K562 (cell line): ENCODE measurements around the gene SMIM3. TPM values are rescaled to one million over a fixed set of nuclear protein-coding genes. Genes with fewer than 3 reads are reported as not detected.

Experiments
- ARID2 ChIP-seq: fragments of 450-650 bp; IDR thresholded peaks from 2 replicates; pipeline ENCODE4 v1.6.1; 2017; ENCODE audit warnings: antibody characterized with exemption, mild to moderate bottlenecking
- EHMT2 ChIP-seq: fragments of 450-650 bp; IDR thresholded peaks from 2 replicates; pipeline ENCODE4 v1.6.1; 2018; ENCODE audit warnings: antibody characterized with exemption
- MAFG ChIP-seq: fragments of 450-650 bp; conservative IDR thresholded peaks from 2 replicates; pipeline ENCODE4 v1.6.1; 2016; ENCODE audit warnings: missing genetic modification characterization, missing compliant biosample characterization
- MAZ ChIP-seq, 2 experiments: fragments of 450-650 bp in 1 of 2; sonication (generic) in 1 of 2; formaldehyde crosslinking; IDR thresholded peaks in 1 of 2; conservative IDR thresholded peaks in 1 of 2; 2 replicates each; pipeline versions ENCODE4 v1.4.0 to v1.5.0; 2020; ENCODE audit warnings: mild to moderate bottlenecking in 1 of 2, missing genetic modification reagents in 1 of 2
- NEUROD1 ChIP-seq: fragments of 150-350 bp; IDR thresholded peaks from 2 replicates; pipeline ENCODE4 v1.6.1; 2014; ENCODE audit warnings: borderline replicate concordance, low read length, low read depth; ENCODE audit not compliant: partially characterized antibody
- POLR2AphosphoS5 ChIP-seq: IDR thresholded peaks from 2 replicates; pipeline ENCODE4 v1.6.1; 2011; ENCODE audit warnings: mild to moderate bottlenecking, low read depth, low read length, moderate library complexity; ENCODE audit not compliant: control insufficient read depth, insufficient read depth
- RAD21 ChIP-seq, 2 experiments: fragments of 250-450 bp in 1 of 2; fragments of 450-650 bp in 1 of 2; sonication (Bioruptor Pico) in 1 of 2; formaldehyde crosslinking in 1 of 2; IDR thresholded peaks in 1 of 2; conservative IDR thresholded peaks in 1 of 2; 2 replicates each; pipeline versions ENCODE4 v1.4.0 to v1.8.0; 2020 to 2022; ENCODE audit warnings: mild to moderate bottlenecking in 2 of 2, moderate library complexity in 1 of 2
- SAFB2 ChIP-seq: fragments of 200-400 bp; formaldehyde crosslinking; IDR thresholded peaks from 2 replicates; pipeline ENCODE4 v1.6.1; 2018; ENCODE audit warnings: borderline replicate concordance, low read length, low read depth, moderate library complexity; ENCODE audit not compliant: severe bottlenecking
- SPI1 ChIP-seq: IDR thresholded peaks from 2 replicates; pipeline ENCODE4 v1.6.1; 2011; ENCODE audit warnings: low read depth, low read length, control low read depth, borderline replicate concordance
- TEAD1 ChIP-seq, 2 experiments: fragments of 450-650 bp in 1 of 2; sonication (generic) in 1 of 2; formaldehyde crosslinking; IDR thresholded peaks; 2 replicates each; pipeline versions ENCODE4 v1.4.0 to v1.8.0; 2020 to 2022; ENCODE audit warnings: mild to moderate bottlenecking in 2 of 2, missing genetic modification reagents in 1 of 2
- ZNF133 ChIP-seq: fragments of 250-450 bp; sonication (Bioruptor Pico); IDR thresholded peaks from 2 replicates; pipeline ENCODE4 v1.4.0; 2020; ENCODE audit warnings: mild to moderate bottlenecking
- ZNF143 ChIP-seq: sonication (generic); formaldehyde crosslinking; IDR thresholded peaks from 2 replicates; pipeline ENCODE4 v1.9.0; 2022; ENCODE audit warnings: mild to moderate bottlenecking, missing genetic modification reagents
- ZNF174 ChIP-seq: fragments of 250-450 bp; sonication (Bioruptor Pico); IDR thresholded peaks from 2 replicates; pipeline ENCODE4 v1.4.0; 2020; ENCODE audit warnings: mild to moderate bottlenecking
- ZNF347 ChIP-seq: fragments of 450-650 bp; formaldehyde crosslinking; IDR thresholded peaks from 2 replicates; pipeline ENCODE4 v1.4.0; 2020; ENCODE audit warnings: low read depth, mild to moderate bottlenecking, moderate library complexity
- ZNF41 ChIP-seq: fragments of 250-450 bp; sonication (Bioruptor Pico); conservative IDR thresholded peaks from 2 replicates; pipeline ENCODE4 v1.4.0; 2020; ENCODE audit warnings: mild to moderate bottlenecking
- ZNF444 ChIP-seq: fragments of 250-450 bp; sonication (Bioruptor Pico); IDR thresholded peaks from 2 replicates; pipeline ENCODE4 v1.4.0; 2020; ENCODE audit warnings: mild to moderate bottlenecking, moderate library complexity
- polyA plus RNA-seq, 8 experiments: library from polyadenylated mRNA; depleted of rRNA in 4 of 8; stranded (reverse) in 5 of 8; unstranded in 3 of 8; fragments of >200 nt; fragmentation: Nextera tagmentation in 2 of 8; fragmentation: Illumina TruSeq in 1 of 8; extraction: Ambion mirVana in 2 of 8; extraction: Trizol in 1 of 8; gene quantifications; 2 replicates each; pipeline versions ENCODE4 v1.2.1 to v1.2.3, GENCODE V29; 2011 to 2014; ENCODE audit warnings: inconsistent platforms in 1 of 8, missing spikeins in 1 of 8
- total RNA-seq, 7 experiments: library from RNA; depleted of rRNA in 6 of 7; stranded (reverse); fragments of >200 nt in 6 of 7; fragmentation: Illumina TruSeq in 2 of 7; extraction: Trizol in 2 of 7; gene quantifications; 2 replicates each; pipeline versions ENCODE4 v1.2.1 to v1.2.3, GENCODE V29; 2011 to 2021; ENCODE audit warnings: low replicate concordance in 1 of 7
- TF ChIP-seq, protein P1 (sequence below), 2 experiments: fragments of 450-650 bp; formaldehyde crosslinking in 1 of 2; IDR thresholded peaks; 2 replicates each; pipeline versions ENCODE4 v1.4.0 to v1.6.1; 2014 to 2020; ENCODE audit warnings: mild to moderate bottlenecking in 2 of 2, borderline replicate concordance in 1 of 2, low read depth in 1 of 2
- TF ChIP-seq, protein P2 (sequence below): fragments of 450-650 bp; IDR thresholded peaks from 2 replicates; pipeline ENCODE4 v1.6.1; 2018; ENCODE audit warnings: mild to moderate bottlenecking, low read depth; ENCODE audit not compliant: partially characterized antibody

The SMIM3 gene
- total and polyA plus RNA-seq, 9 of the 15 experiments (the other 6 are each of a cell fraction or from before 2014, with no cell fraction given), result 4.1 to 27.7 (median 13.6) TPM

DNA sequence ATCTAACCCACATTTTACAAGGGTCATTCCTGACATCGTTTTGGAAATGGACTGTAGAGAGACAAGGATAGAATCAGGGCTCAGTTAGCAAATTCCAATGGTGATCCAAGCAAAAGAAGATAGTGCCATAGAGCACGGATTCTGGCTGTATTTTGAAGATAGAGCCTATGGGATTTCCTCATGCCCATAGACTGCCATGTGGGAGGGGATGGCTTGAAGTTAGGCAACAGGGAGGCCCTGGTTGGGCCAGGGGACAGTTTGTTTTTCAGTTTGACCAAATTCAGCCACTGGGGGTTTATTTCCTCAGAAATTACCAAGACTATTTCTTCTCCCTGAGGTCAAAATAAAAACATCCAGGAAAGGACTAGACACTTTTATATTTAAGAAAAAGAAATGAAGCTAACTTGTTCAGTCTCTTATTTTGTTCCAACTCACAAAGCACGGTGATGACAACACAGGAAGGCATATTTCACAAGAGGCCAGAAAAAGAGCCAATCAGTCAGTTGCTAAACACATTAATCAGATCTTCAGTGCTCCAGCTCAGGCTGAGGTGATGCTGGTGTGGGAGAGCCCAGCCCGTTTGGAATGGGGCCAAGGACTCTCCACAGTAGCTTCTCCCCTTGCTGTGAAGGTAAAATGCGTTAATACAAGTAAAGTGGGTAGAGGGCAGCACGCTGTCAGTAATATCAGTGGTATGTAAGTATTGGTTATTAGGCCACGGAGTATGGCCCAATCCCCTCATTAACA, 15.4 kb upstream of the SMIM3 start (continued):
- no peak for TF ChIP-seq ARID2
- no peak for TF ChIP-seq MAFG
- TF ChIP-seq ZNF174 (CRISPR knock-in tag), result 0 out of 2 replicates have a peak, but pooled peaks have one; percentile 37
- TF ChIP-seq MAZ (CRISPR knock-in tag; conservative IDR thresholded peaks at IDR 0.05 in 1 of 2, IDR thresholded peaks at IDR 0.05 in 1 of 2), result peak in 1 of 2 experiments; percentile 66; a peak in 1 of 4 replicates
- no peak for TF ChIP-seq ZNF143 (CRISPR knock-in tag)
- TF ChIP-seq RAD21 (CRISPR knock-in tag; conservative IDR thresholded peaks at IDR 0.05 in 1 of 2, IDR thresholded peaks at IDR 0.05 in 1 of 2), result peak; percentile 66 to 77
- TF ChIP-seq, protein P1, sequence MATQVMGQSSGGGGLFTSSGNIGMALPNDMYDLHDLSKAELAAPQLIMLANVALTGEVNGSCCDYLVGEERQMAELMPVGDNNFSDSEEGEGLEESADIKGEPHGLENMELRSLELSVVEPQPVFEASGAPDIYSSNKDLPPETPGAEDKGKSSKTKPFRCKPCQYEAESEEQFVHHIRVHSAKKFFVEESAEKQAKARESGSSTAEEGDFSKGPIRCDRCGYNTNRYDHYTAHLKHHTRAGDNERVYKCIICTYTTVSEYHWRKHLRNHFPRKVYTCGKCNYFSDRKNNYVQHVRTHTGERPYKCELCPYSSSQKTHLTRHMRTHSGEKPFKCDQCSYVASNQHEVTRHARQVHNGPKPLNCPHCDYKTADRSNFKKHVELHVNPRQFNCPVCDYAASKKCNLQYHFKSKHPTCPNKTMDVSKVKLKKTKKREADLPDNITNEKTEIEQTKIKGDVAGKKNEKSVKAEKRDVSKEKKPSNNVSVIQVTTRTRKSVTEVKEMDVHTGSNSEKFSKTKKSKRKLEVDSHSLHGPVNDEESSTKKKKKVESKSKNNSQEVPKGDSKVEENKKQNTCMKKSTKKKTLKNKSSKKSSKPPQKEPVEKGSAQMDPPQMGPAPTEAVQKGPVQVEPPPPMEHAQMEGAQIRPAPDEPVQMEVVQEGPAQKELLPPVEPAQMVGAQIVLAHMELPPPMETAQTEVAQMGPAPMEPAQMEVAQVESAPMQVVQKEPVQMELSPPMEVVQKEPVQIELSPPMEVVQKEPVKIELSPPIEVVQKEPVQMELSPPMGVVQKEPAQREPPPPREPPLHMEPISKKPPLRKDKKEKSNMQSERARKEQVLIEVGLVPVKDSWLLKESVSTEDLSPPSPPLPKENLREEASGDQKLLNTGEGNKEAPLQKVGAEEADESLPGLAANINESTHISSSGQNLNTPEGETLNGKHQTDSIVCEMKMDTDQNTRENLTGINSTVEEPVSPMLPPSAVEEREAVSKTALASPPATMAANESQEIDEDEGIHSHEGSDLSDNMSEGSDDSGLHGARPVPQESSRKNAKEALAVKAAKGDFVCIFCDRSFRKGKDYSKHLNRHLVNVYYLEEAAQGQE (IDR thresholded peaks at IDR 0.05; ENCODE audit: borderline replicate concordance), result peak; percentile 69; the same call in 1 of the 2 replicates
- TF ChIP-seq, protein P1 (CRISPR knock-in tag; IDR thresholded peaks at IDR 0.05; ENCODE audit: low read depth), result no peak
- TF ChIP-seq TEAD1 (CRISPR knock-in tag; IDR thresholded peaks at IDR 0.05), result no peak
- TF ChIP-seq, protein P2, sequence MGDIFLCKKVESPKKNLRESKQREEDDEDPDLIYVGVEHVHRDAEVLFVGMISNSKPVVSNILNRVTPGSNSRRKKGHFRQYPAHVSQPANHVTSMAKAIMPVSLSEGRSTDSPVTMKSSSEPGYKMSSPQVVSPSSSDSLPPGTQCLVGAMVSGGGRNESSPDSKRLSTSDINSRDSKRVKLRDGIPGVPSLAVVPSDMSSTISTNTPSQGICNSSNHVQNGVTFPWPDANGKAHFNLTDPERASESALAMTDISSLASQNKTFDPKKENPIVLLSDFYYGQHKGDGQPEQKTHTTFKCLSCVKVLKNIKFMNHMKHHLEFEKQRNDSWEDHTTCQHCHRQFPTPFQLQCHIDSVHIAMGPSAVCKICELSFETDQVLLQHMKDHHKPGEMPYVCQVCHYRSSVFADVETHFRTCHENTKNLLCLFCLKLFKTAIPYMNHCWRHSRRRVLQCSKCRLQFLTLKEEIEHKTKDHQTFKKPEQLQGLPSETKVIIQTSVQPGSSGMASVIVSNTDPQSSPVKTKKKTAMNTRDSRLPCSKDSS, result no peak
- TF ChIP-seq SAFB2, result no peak
- no peak for TF ChIP-seq ZNF41 (CRISPR knock-in tag)
- TF ChIP-seq POLR2AphosphoS5, result 0 out of 2 replicates have a peak, but pooled peaks have one; percentile 27
- no peak for TF ChIP-seq ZNF444 (CRISPR knock-in tag)
- no peak for TF ChIP-seq EHMT2
- TF ChIP-seq SPI1, result no peak
- TF ChIP-seq NEUROD1, result peak; percentile 44
- no peak for TF ChIP-seq ZNF347 (CRISPR knock-in tag)
- no peak for TF ChIP-seq ZNF133 (CRISPR knock-in tag)
